ENCODE results near the gene CDK15.
"Not testable (repeated sequence)": the region's sequence is repeated elsewhere in the genome, so short reads cannot be mapped to it uniquely, and the experiment has no call there.

Gene CDK15

DNA sequence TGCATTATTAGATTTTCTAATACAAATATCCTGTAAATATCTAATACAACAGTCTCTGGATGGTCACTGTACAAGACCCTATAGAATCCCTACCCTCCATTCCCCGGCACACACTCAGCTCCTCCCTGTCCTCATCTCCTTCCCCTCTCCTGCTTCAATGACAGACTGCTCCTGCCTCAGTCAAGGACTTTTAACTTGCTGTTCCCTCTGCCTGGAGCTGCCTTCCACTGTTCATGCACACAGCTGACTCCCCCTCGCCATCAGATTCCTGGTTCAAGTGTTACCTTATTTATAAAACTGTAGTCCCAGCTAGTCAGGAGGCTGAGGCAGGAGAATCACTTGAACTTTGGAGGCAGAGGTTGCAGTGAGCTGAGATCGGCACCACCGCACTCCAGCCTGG is 3.3 kb downstream of the CDK15 start:
- DNase-seq = no peak
- H3K56ac ChIP-seq (ENCODE audit: low read length) = no peak overlapping the region
- no peak overlapping the region for H2AK5ac ChIP-seq (ENCODE audit: low read length)
- no peak overlapping the region for H3K4me3 ChIP-seq (ENCODE audit: low read length)
- H3K18ac ChIP-seq (ENCODE audit: low read length) = no peak overlapping the region
- H2BK120ac ChIP-seq (ENCODE audit: low read depth, low read length) = no peak overlapping the region
- no peaks in the 10 kb centered on the region for H3K79me1 ChIP-seq (ENCODE audit: low read length)
- no peaks in the 10 kb centered on the region for H3K79me2 ChIP-seq (ENCODE audit: control insufficient read depth, insufficient read depth, low read length)
- WGBS (ENCODE audit: extremely low coverage, insufficient coverage, low lambda C conversion rate) = no CpG with 5 or more reads among the region's 4 CpGs
- H3K4me1 ChIP-seq (ENCODE audit: control insufficient read depth, low read depth, low read length) = peaks cover 2% of the 10 kb centered on the region
- H4K5ac ChIP-seq (ENCODE audit: low read length) = no peak overlapping the region
- H3K4me2 ChIP-seq (ENCODE audit: low read length) = no peak overlapping the region
- no peak overlapping the region for H2BK5ac ChIP-seq (ENCODE audit: low read length)
- H3K27me3 ChIP-seq (ENCODE audit: insufficient read depth, low read length, poor library complexity) = no peaks in the 10 kb centered on the region
- no peaks in the 10 kb centered on the region for H3K36me3 ChIP-seq (ENCODE audit: control insufficient read depth, insufficient read depth, low read length)
- H3K4ac ChIP-seq (ENCODE audit: low read depth, low read length) = no peak overlapping the region
- H3K23ac ChIP-seq (ENCODE audit: low read length) = no peak overlapping the region
- no peak overlapping the region for H3K9ac ChIP-seq (ENCODE audit: low read length)
- H4K8ac ChIP-seq (ENCODE audit: low read depth, low read length) = no peak overlapping the region
- H2BK15ac ChIP-seq (replicated peaks; ENCODE audit: low read depth) = no peak overlapping the region
- no peak overlapping the region for H3K27ac ChIP-seq (ENCODE audit: low read depth, low read length)

DNA sequence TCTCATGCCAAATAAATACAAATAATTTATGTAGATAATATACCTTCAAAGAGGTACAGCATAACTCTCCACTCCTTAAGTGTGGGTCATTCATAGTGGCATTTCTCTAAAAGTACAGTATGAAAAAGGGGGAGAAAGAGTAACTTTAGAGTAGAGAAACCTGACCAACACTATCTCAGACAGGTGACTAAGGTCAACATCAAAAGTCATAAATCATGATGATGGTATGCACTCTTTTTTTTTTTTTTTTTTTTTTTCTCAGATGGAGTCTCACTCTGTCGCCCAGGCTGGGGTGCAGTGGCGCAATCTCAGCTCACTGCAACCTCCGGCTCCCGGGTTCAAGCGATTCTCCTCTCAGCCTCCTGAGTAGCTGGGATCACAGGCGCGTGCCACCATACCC is 4.3 kb downstream of the CDK15 start:
- not testable (repeated sequence) for H3K27ac ChIP-seq (ENCODE audit: low read depth, low read length); H2BK15ac ChIP-seq (replicated peaks; ENCODE audit: low read depth); H3K79me2 ChIP-seq (ENCODE audit: control insufficient read depth, insufficient read depth, low read length); H3K18ac ChIP-seq (ENCODE audit: low read length); H3K4ac ChIP-seq (ENCODE audit: low read depth, low read length); H2BK5ac ChIP-seq (ENCODE audit: low read length); H3K4me1 ChIP-seq (ENCODE audit: control insufficient read depth, low read depth, low read length); H4K5ac ChIP-seq (ENCODE audit: low read length); H3K79me1 ChIP-seq (ENCODE audit: low read length); H3K23ac ChIP-seq (ENCODE audit: low read length); H3K27me3 ChIP-seq (ENCODE audit: insufficient read depth, low read length, poor library complexity); DNase-seq; H3K56ac ChIP-seq (ENCODE audit: low read length); H2BK120ac ChIP-seq (ENCODE audit: low read depth, low read length); H2AK5ac ChIP-seq (ENCODE audit: low read length); H3K4me3 ChIP-seq (ENCODE audit: low read length); H4K8ac ChIP-seq (ENCODE audit: low read depth, low read length); H3K9ac ChIP-seq (ENCODE audit: low read length); H3K36me3 ChIP-seq (ENCODE audit: control insufficient read depth, insufficient read depth, low read length); H3K4me2 ChIP-seq (ENCODE audit: low read length)
- no CpG with 5 or more reads among the region's 7 CpGs for WGBS (ENCODE audit: extremely low coverage, insufficient coverage, low lambda C conversion rate)

- Histone ChIP-seq H2AK5ac (ENCODE audit: low read length) (no peak overlapping the region), H2BK15ac (replicated peaks; ENCODE audit: low read depth) (no peak overlapping the region)
Measured at GRCh38 chr2:201813996-201814760, 7.8 kb downstream of the CDK15 start.

DNA sequence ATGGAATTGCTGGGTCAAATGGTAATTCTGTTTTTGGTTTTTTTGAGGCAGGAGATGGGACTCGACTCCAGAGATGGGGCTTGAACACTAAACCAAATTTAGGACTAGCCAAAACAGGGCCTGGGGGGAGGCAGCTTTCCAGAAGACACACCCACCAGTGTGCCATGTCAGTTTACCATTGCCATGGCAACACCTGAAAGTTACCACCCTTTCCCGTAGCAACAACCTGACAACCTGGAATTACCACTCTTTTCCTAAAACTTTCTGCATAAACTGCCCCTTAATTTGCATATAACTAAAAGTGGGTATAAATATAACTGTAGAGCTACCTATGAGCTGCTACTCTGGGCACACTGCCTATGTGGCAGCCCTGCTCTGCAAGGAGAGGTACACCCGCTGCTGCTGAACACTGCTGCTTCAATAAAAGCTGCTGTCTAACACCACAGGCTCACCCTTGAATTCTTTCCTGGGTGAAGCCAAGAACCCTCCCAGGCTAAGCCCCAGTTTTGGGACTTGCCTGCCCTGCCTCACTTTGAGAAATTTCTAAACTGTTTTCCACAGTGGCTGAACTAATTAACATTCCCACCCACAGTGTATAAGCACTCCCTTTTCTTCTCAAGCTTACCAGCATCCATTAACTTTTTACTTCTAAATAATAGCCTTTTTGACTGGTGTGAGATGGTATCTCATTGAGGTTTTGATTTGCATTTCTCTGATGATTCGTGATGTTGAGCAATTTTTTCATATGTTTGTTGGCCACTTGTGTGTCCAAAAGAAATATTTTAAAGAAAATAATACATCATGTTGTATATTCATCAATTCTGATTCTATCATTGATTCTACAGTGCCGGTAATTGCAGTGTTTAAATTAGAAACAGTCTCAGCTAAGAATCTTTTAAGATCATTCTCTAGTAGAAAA is 10.6 kb downstream of the CDK15 start:
- H3K9ac ChIP-seq (ENCODE audit: low read length) = no peak overlapping the region
- no CpG with 5 or more reads among the region's 5 CpGs for WGBS (ENCODE audit: extremely low coverage, insufficient coverage, low lambda C conversion rate)

More at GRCh38 chr2:201813996-201814760, 7.8 kb downstream of the CDK15 start:
- no peaks in the 10 kb centered on the region for H3K79me2 ChIP-seq (ENCODE audit: control insufficient read depth, insufficient read depth, low read length)
- H2BK120ac ChIP-seq (ENCODE audit: low read depth, low read length) = no peak overlapping the region
- H3K4me2 ChIP-seq (ENCODE audit: low read length) = no peak overlapping the region
- no peak overlapping the region for H3K18ac ChIP-seq (ENCODE audit: low read length)
- H3K36me3 ChIP-seq (ENCODE audit: control insufficient read depth, insufficient read depth, low read length) = no peaks in the 10 kb centered on the region
- H3K4me1 ChIP-seq (ENCODE audit: control insufficient read depth, low read depth, low read length) = no peaks in the 10 kb centered on the region
- no peak overlapping the region for H3K23ac ChIP-seq (ENCODE audit: low read length)
- no peak overlapping the region for H3K4ac ChIP-seq (ENCODE audit: low read depth, low read length)
- H4K5ac ChIP-seq (ENCODE audit: low read length) = no peak overlapping the region
- no peak overlapping the region for H3K4me3 ChIP-seq (ENCODE audit: low read length)
- H3K9ac ChIP-seq (ENCODE audit: low read length) = no peak overlapping the region
- 100% methylated on average over 1 of the region's 9 CpGs for WGBS (ENCODE audit: extremely low coverage, insufficient coverage, low lambda C conversion rate)
- H3K27me3 ChIP-seq (ENCODE audit: insufficient read depth, low read length, poor library complexity) = no peaks in the 10 kb centered on the region
- no peak overlapping the region for H2BK5ac ChIP-seq (ENCODE audit: low read length)
- no peak overlapping the region for H3K56ac ChIP-seq (ENCODE audit: low read length)
- no peak overlapping the region for H3K27ac ChIP-seq (ENCODE audit: low read depth, low read length)
- H4K8ac ChIP-seq (ENCODE audit: low read depth, low read length) = no peak overlapping the region
- no peak for DNase-seq
- H3K79me1 ChIP-seq (ENCODE audit: low read length) = no peaks in the 10 kb centered on the region

GRCh38 chr2:201820383-201821007 is 14.2 kb downstream of the CDK15 start:
- Histone ChIP-seq H3K27ac (ENCODE audit: low read depth, low read length) (no peak overlapping the region), H3K79me1 (ENCODE audit: low read length) (no peaks in the 10 kb centered on the region), H3K79me2 (ENCODE audit: control insufficient read depth, insufficient read depth, low read length) (no peaks in the 10 kb centered on the region), H2AK5ac (ENCODE audit: low read length) (no peak overlapping the region), H3K4me3 (ENCODE audit: low read length) (no peak overlapping the region), H4K5ac (ENCODE audit: low read length) (no peak overlapping the region), H2BK5ac (ENCODE audit: low read length) (no peak overlapping the region), H3K27me3 (ENCODE audit: insufficient read depth, low read length, poor library complexity) (no peaks in the 10 kb centered on the region), H3K4ac (ENCODE audit: low read depth, low read length) (no peak overlapping the region), H3K18ac (ENCODE audit: low read length) (no peak overlapping the region), H3K9ac (ENCODE audit: low read length) (no peak overlapping the region), H3K36me3 (ENCODE audit: control insufficient read depth, insufficient read depth, low read length) (no peaks in the 10 kb centered on the region), H3K23ac (ENCODE audit: low read length) (no peak overlapping the region), H3K56ac (ENCODE audit: low read length) (no peak overlapping the region), H4K8ac (ENCODE audit: low read depth, low read length) (no peak overlapping the region), H2BK120ac (ENCODE audit: low read depth, low read length) (no peak overlapping the region), H2BK15ac (replicated peaks; ENCODE audit: low read depth) (no peak overlapping the region), H3K4me2 (ENCODE audit: low read length) (no peak overlapping the region), H3K4me1 (ENCODE audit: control insufficient read depth, low read depth, low read length) (no peaks in the 10 kb centered on the region)
- WGBS (ENCODE audit: extremely low coverage, insufficient coverage, low lambda C conversion rate) = no CpG with 5 or more reads among the region's 4 CpGs
- no peak for DNase-seq

More for the DNA sequence above, 10.6 kb downstream of the CDK15 start:
- no peaks in the 10 kb centered on the region for H3K36me3 ChIP-seq (ENCODE audit: control insufficient read depth, insufficient read depth, low read length)
- no peak overlapping the region for H4K8ac ChIP-seq (ENCODE audit: low read depth, low read length)
- H2BK15ac ChIP-seq (replicated peaks; ENCODE audit: low read depth) = no peak overlapping the region
- no peak overlapping the region for H3K4ac ChIP-seq (ENCODE audit: low read depth, low read length)
- H3K23ac ChIP-seq (ENCODE audit: low read length) = no peak overlapping the region
- no peak overlapping the region for H2BK120ac ChIP-seq (ENCODE audit: low read depth, low read length)
- no peak overlapping the region for H3K56ac ChIP-seq (ENCODE audit: low read length)
- no peaks in the 10 kb centered on the region for H3K27me3 ChIP-seq (ENCODE audit: insufficient read depth, low read length, poor library complexity)
- H3K4me1 ChIP-seq (ENCODE audit: control insufficient read depth, low read depth, low read length) = no peaks in the 10 kb centered on the region
- DNase-seq = no peak
- H3K4me2 ChIP-seq (ENCODE audit: low read length) = no peak overlapping the region
- no peak overlapping the region for H4K5ac ChIP-seq (ENCODE audit: low read length)
- no peak overlapping the region for H3K18ac ChIP-seq (ENCODE audit: low read length)
- no peak overlapping the region for H2AK5ac ChIP-seq (ENCODE audit: low read length)
- no peak overlapping the region for H3K27ac ChIP-seq (ENCODE audit: low read depth, low read length)
- no peak overlapping the region for H3K4me3 ChIP-seq (ENCODE audit: low read length)
- no peaks in the 10 kb centered on the region for H3K79me2 ChIP-seq (ENCODE audit: control insufficient read depth, insufficient read depth, low read length)
- no peaks in the 10 kb centered on the region for H3K79me1 ChIP-seq (ENCODE audit: low read length)
- no peak overlapping the region for H2BK5ac ChIP-seq (ENCODE audit: low read length)
